Progenitor cell of endocrine pancreas (in vitro differentiated cells): ENCODE measurements around the gene BTBD3. TPM values are rescaled to one million over a fixed set of nuclear protein-coding genes. Genes with fewer than 3 reads are reported as not detected.

Source experiments
- DNase-seq: peaks from one replicate; pipeline ENCODE4 v3.0.0; 2021; ENCODE audit warnings: low spot score; ENCODE audit not compliant: unreplicated experiment
- H3K27ac Mint-ChIP-seq: 2 replicates; pipeline ENCODE4 v1.8.0; 2021; ENCODE audit warnings: mild to moderate bottlenecking, moderate library complexity, mixed read lengths
- H3K27me3 Mint-ChIP-seq: 2 replicates; pipeline ENCODE4 v1.8.0; 2021; ENCODE audit warnings: mixed read lengths
- H3K36me3 Mint-ChIP-seq: 2 replicates; pipeline ENCODE4 v1.8.0; 2022; ENCODE audit warnings: mixed read lengths; ENCODE audit not compliant: insufficient read depth
- H3K4me1 Mint-ChIP-seq: 2 replicates; pipeline ENCODE4 v1.8.0; 2021; ENCODE audit warnings: low read depth, mixed read lengths
- H3K4me3 Mint-ChIP-seq: 2 replicates; pipeline ENCODE4 v1.8.0; 2021; ENCODE audit warnings: low read depth, mild to moderate bottlenecking, moderate library complexity, mixed read lengths
- H3K9me3 Mint-ChIP-seq: 2 replicates; pipeline ENCODE4 v1.8.0; 2021; ENCODE audit warnings: low read depth, mixed read lengths
- CTCF ChIP-seq: fragments of 200-600 bp; sonication (generic); IDR thresholded peaks from one replicate; pipeline ENCODE4 v1.5.0; 2021; ENCODE audit warnings: antibody characterized with exemption, mild to moderate bottlenecking; ENCODE audit not compliant: unreplicated experiment
- total RNA-seq: library from RNA; stranded (reverse); gene quantifications from 2 replicates; pipeline ENCODE4 v1.2.1, GENCODE V29; 2021

BTBD3 gene
- total RNA-seq, 1 donor from 2014 or later, result 98.9 TPM

DNA sequence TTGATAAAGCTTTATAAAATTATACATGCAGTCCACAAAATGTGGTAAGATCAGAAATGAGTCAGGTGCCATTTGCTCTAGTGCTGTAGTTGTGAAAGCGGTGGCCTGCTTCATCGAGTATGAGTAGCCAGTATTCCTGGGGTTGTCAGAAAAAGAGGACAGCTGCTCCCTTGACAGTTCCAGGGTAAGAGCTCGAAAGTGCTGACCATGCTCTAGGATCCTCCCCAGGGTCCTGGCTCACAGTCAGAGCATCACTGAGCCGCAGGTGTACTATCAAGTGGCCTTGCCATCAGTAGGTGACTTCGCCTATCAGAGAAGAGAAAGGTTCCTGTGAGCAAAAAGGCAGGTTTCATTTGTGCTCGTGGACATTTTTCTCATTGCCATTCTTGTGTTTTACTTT, 3.6 kb downstream of the BTBD3 start:
- Mint-ChIP-seq H3K4me3 (no peak overlapping the region), H3K36me3 (peaks cover 24% of the 10 kb centered on the region), H3K9me3 (no peaks in the 10 kb centered on the region), H3K27me3 (no peaks in the 10 kb centered on the region), H3K4me1 (peaks cover 42% of the 10 kb centered on the region), H3K27ac (peak overlapping the region; percentile 59)
- TF ChIP-seq CTCF, result no peak
- DNase-seq, result no peak

DNA sequence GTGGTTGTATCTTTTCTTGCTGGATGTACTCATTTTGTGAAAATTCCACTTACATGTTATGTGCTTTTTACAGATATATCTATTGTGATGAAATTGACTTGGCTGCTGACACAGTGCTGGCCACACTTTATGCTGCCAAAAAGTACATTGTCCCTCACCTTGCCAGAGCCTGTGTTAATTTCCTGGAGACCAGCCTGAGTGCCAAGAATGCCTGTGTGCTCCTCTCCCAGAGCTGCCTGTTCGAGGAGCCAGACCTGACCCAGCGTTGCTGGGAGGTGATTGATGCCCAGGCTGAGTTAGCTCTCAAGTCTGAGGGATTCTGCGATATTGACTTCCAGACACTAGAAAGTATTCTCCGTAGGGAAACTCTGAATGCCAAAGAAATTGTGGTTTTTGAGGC, 4.9 kb downstream of the BTBD3 start:
- H3K9me3 Mint-ChIP-seq, result no peaks in the 10 kb centered on the region
- H3K27ac Mint-ChIP-seq, result no peak overlapping the region
- DNase-seq, result no peak
- TF ChIP-seq CTCF, result no peak
- peaks cover 30% of the 10 kb centered on the region for H3K4me1 Mint-ChIP-seq
- no peak overlapping the region for H3K4me3 Mint-ChIP-seq
- no peaks in the 10 kb centered on the region for H3K27me3 Mint-ChIP-seq
- H3K36me3 Mint-ChIP-seq, result peaks cover 29% of the 10 kb centered on the region

- no peak overlapping the region for H3K27ac Mint-ChIP-seq
- peaks cover 33% of the 10 kb centered on the region for H3K36me3 Mint-ChIP-seq
- TF ChIP-seq CTCF, result no peak
- H3K9me3 Mint-ChIP-seq, result no peaks in the 10 kb centered on the region
- peaks cover 8% of the 10 kb centered on the region for H3K4me1 Mint-ChIP-seq
- H3K4me3 Mint-ChIP-seq, result no peak overlapping the region
- no peak for DNase-seq
- H3K27me3 Mint-ChIP-seq, result no peaks in the 10 kb centered on the region
These were observed 7.2 kb downstream of the BTBD3 start for GRCh38 chr20:11924923-11925322.

DNA sequence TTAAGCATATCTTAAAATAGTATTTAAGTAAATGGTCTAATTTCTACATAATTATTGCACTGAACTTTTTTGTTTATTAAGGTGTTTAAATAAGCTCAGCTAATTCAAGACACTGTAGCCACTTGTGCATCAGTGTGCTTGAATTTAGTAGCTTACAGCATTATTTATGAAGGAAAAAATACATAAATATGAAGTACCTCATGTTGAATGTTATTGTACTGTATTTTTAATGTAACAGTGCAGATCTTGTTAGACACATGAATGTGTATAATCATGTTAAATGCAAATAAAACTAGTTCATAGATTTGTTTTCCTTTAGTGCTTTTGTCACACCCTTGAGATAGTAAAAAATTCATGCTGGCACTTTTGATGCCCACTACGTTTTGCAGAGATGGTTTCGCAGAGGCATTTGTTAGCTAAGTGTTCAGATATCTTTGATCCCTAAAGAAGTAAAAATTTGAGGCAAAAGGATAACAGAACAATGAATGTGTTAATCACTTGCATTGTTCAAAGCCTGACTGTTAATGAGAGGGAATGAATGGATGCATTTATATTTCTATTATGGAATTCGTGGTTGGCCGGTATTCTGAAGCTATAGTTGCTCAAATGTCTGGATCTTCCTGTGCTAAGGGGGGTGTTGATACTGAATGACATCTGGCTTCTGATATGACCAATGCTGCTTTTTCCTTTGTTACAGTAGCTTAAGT, 8.8 kb downstream of the BTBD3 start:
- Mint-ChIP-seq H3K27ac (no peak overlapping the region), H3K4me3 (no peak overlapping the region), H3K4me1 (no peaks in the 10 kb centered on the region), H3K27me3 (no peaks in the 10 kb centered on the region), H3K9me3 (no peaks in the 10 kb centered on the region), H3K36me3 (peaks cover 34% of the 10 kb centered on the region)
- no peak for TF ChIP-seq CTCF
- DNase-seq, result no peak

- Mint-ChIP-seq H3K4me3 (no peak overlapping the region), H3K4me1 (peaks cover 2% of the 10 kb centered on the region), H3K9me3 (no peaks in the 10 kb centered on the region), H3K36me3 (peaks cover 19% of the 10 kb centered on the region), H3K27ac (no peak overlapping the region), H3K27me3 (no peaks in the 10 kb centered on the region)
- no peak for TF ChIP-seq CTCF
- no peak for DNase-seq
These were observed 12.3 kb downstream of the BTBD3 start for GRCh38 chr20:11929947-11930346.
